ENCODE results near the gene SPRTN. TPM values are rescaled to one million over a fixed set of nuclear protein-coding genes. Genes with fewer than 3 reads are reported as not detected.

SPRTN gene
- total RNA-seq, 6 experiments from 2014 or later, result 3.3 to 6.4 (median 4.8) TPM

DNA sequence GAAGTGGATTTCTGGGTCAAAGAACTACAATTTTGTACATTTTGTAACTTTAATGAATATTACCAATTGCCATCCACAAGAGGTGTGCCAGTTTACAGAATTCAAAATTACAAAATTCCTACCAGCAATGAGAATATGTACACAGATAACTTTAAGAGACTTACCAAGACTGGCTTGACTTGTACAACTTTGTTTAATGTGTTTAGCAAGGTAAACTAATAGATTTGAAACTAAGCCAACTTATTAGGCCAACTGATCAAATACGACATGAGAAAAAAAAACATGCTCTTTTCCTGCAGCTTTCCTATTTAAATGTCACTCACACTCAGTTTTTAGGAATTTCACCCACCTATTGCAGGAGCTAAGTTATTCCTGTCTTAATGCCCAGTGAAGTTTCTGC, 11.8 kb upstream of the SPRTN start:
- no peaks in the 10 kb centered on the region for H3K36me3 ChIP-seq
- H3K9me3 ChIP-seq, result no peaks in the 10 kb centered on the region
- H3K4me3 ChIP-seq, result no peak overlapping the region
- TF ChIP-seq POLR2A (IDR thresholded peaks at IDR 0.05), result no peak
- TF ChIP-seq, protein P1, sequence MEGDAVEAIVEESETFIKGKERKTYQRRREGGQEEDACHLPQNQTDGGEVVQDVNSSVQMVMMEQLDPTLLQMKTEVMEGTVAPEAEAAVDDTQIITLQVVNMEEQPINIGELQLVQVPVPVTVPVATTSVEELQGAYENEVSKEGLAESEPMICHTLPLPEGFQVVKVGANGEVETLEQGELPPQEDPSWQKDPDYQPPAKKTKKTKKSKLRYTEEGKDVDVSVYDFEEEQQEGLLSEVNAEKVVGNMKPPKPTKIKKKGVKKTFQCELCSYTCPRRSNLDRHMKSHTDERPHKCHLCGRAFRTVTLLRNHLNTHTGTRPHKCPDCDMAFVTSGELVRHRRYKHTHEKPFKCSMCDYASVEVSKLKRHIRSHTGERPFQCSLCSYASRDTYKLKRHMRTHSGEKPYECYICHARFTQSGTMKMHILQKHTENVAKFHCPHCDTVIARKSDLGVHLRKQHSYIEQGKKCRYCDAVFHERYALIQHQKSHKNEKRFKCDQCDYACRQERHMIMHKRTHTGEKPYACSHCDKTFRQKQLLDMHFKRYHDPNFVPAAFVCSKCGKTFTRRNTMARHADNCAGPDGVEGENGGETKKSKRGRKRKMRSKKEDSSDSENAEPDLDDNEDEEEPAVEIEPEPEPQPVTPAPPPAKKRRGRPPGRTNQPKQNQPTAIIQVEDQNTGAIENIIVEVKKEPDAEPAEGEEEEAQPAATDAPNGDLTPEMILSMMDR (IDR thresholded peaks at IDR 0.05), result no peak
- peaks cover 0 to 5% (median 0%) of the 10 kb centered on the region in 4 donors for H3K4me1 ChIP-seq
- DNase-seq, result no peak
- ATAC-seq, result peak in 2 of 4 donors; percentile 52 to 74
- H3K27me3 ChIP-seq, result no peaks in the 10 kb centered on the region
- H3K27ac ChIP-seq, result no peak overlapping the region
- 18% methylated on average over 1 of the region's 1 CpG for WGBS (ENCODE audit: insufficient coverage, low coverage, low lambda C conversion rate, missing lambda C conversion rate)
- intact Hi-C loops (cut with DNase I), result no loop called here

DNA sequence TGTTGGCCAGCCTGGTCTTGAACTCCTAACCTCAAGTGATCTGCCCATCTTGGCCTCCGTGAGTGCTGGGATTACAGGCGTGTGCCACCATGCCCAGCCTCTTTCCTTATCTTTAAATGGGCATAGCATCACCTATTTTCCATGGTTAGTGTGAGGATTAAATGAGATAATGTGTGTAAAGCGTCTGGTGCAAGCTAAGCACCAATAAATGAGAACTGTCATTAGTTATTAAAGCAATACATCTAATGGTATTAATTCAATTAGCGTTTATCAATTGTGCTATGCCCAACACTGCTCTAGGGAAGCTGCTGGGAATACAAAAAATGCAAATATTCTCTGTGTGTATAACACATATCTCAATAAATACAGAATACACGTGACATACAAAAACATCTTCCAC, 10.5 kb upstream of the SPRTN start:
- 86% methylated on average over 5 of the region's 5 CpGs for WGBS (ENCODE audit: insufficient coverage, low coverage, low lambda C conversion rate, missing lambda C conversion rate)
- no peaks in the 10 kb centered on the region for H3K36me3 ChIP-seq
- intact Hi-C loops (cut with DNase I), result no loop called here
- ATAC-seq (no peak), DNase-seq (no peak)
- H3K27me3 ChIP-seq, result no peaks in the 10 kb centered on the region
- H3K4me1 ChIP-seq, result peaks cover 0 to 8% (median 0%) of the 10 kb centered on the region in 4 donors
- H3K27ac ChIP-seq, result no peak overlapping the region
- TF ChIP-seq, protein P1 (IDR thresholded peaks at IDR 0.05), result no peak
- no peak for TF ChIP-seq POLR2A (IDR thresholded peaks at IDR 0.05)
- no peak overlapping the region for H3K4me3 ChIP-seq
- no peaks in the 10 kb centered on the region for H3K9me3 ChIP-seq

DNA sequence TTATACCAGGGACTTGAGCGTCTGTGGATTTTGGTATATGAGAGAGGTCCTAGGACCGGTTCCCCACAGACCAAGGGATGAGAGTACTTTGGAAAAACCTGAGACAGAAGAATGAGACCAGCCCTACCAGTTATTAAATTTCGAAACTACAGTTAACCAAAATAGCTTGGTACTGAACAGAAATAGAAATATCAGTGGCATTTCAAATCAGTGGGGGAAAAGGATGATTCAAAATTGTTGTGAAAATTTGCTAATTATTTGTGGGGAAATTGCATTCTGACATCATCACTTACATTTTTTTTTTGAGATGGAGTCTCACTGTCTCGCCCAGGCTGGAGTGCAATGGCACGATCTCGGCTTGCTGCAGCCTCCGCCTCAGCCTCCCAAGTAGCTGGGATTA, 8.6 kb upstream of the SPRTN start:
- Histone ChIP-seq H3K4me1 (peaks cover 0 to 24% (median 8%) of the 10 kb centered on the region in 4 donors), H3K27me3 (no peaks in the 10 kb centered on the region), H3K27ac (no peak overlapping the region), H3K4me3 (no peak overlapping the region), H3K36me3 (no peaks in the 10 kb centered on the region), H3K9me3 (no peaks in the 10 kb centered on the region)
- DNase-seq (no peak), ATAC-seq (no peak)
- TF ChIP-seq, protein P1 (IDR thresholded peaks at IDR 0.05), result no peak
- no peak for TF ChIP-seq POLR2A (IDR thresholded peaks at IDR 0.05)
- WGBS (ENCODE audit: insufficient coverage, low coverage, low lambda C conversion rate, missing lambda C conversion rate), result 88% methylated on average over 7 of the region's 7 CpGs
- intact Hi-C loops (cut with DNase I), result no loop called here

DNA sequence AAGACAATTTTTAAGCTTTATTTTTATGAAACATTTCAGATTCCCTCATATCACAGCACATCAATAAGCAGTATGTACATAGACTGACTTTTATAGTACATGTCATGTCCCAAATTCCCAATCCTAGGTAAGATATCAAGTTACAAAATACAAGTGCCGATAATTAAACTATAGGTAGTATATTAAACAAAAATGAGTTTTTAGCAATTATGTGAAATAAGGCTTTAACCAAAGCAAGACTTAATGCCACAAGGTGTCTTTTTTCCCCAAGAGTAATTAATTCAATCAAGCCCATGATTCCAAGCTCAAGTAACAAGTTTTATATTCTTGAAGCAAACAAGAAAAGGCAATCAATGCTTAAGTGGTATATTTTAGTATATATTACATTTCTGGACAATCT, 5.3 kb upstream of the SPRTN start:
- Histone ChIP-seq H3K27me3 (no peaks in the 10 kb centered on the region), H3K27ac (no peak overlapping the region), H3K4me1 (peaks cover 0 to 42% (median 19%) of the 10 kb centered on the region in 4 donors), H3K36me3 (no peaks in the 10 kb centered on the region), H3K4me3 (no peak overlapping the region), H3K9me3 (no peaks in the 10 kb centered on the region)
- TF ChIP-seq, protein P1 (IDR thresholded peaks at IDR 0.05), result no peak
- TF ChIP-seq POLR2A (IDR thresholded peaks at IDR 0.05), result no peak
- DNase-seq (no peak), ATAC-seq (no peak)
- WGBS (ENCODE audit: insufficient coverage, low coverage, low lambda C conversion rate, missing lambda C conversion rate), result 100% methylated on average over 1 of the region's 1 CpG
- intact Hi-C loops (cut with DNase I), result no loop called here

All from right lobe of liver (tissue), 6 donors.